ENCODE data around the gene SEL1L2.

GRCh38 chr20:13878566-13878965 lies 111.8 kb downstream of the SEL1L2 start:
- TF ChIP-seq CTCF (IDR thresholded peaks at IDR 0.05) (no peak), EP300 (IDR thresholded peaks at IDR 0.05) (no peak), POLR2A (IDR thresholded peaks at IDR 0.05; ENCODE audit: low read depth) (no peak), POLR2AphosphoS5 (IDR thresholded peaks at IDR 0.05) (no peak)
